ENCODE data around the gene ARMH4.

Gene ARMH4

GRCh38 chr14:58119381-58119780, 32.6 kb downstream of the ARMH4 start:
- H3K27me3 ChIP-seq (ENCODE audit: control insufficient read depth, low read length), result peaks cover 7% of the 10 kb centered on the region
- no peak overlapping the region for H3K4me3 ChIP-seq (ENCODE audit: low read length)
- TF ChIP-seq EZH2phosphoT487 (IDR thresholded peaks at IDR 0.05; ENCODE audit: borderline replicate concordance, low read length), result no peak
- TF ChIP-seq CTCF (IDR thresholded peaks at IDR 0.05; ENCODE audit: low read depth, low read length, poor library complexity, severe bottlenecking), result no peak
- H3K9me2 ChIP-seq (replicated peaks; ENCODE audit: control insufficient read depth, low read length), result no peaks in the 10 kb centered on the region
- no peak overlapping the region for H3K4me2 ChIP-seq (ENCODE audit: low read length)
- no peaks in the 10 kb centered on the region for H3F3A ChIP-seq (ENCODE audit: control insufficient read depth, insufficient read depth)
- no peaks in the 10 kb centered on the region for H4K20me1 ChIP-seq (ENCODE audit: control insufficient read depth, insufficient read depth, low read depth, low read length)
- no peaks in the 10 kb centered on the region for H3K9me3 ChIP-seq (ENCODE audit: control insufficient read depth, insufficient read depth, low read length)
- no peaks in the 10 kb centered on the region for H3K4me1 ChIP-seq (ENCODE audit: control insufficient read depth, low read length)
- H3K36me3 ChIP-seq (ENCODE audit: control insufficient read depth, low read length), result no peaks in the 10 kb centered on the region
- H3K27ac ChIP-seq (ENCODE audit: low read depth, low read length), result no peak overlapping the region
- no peaks in the 10 kb centered on the region for H3K79me2 ChIP-seq (ENCODE audit: control insufficient read depth, low read length)

- H3F3A ChIP-seq (ENCODE audit: control insufficient read depth, insufficient read depth), result no peaks in the 10 kb centered on the region
- no peak overlapping the region for H3K27ac ChIP-seq (ENCODE audit: low read depth, low read length)
- H3K9me3 ChIP-seq (ENCODE audit: control insufficient read depth, insufficient read depth, low read length), result no peaks in the 10 kb centered on the region
- H3K4me2 ChIP-seq (ENCODE audit: low read length), result no peak overlapping the region
- no peaks in the 10 kb centered on the region for H4K20me1 ChIP-seq (ENCODE audit: control insufficient read depth, insufficient read depth, low read depth, low read length)
- H3K79me2 ChIP-seq (ENCODE audit: control insufficient read depth, low read length), result no peaks in the 10 kb centered on the region
- H3K27me3 ChIP-seq (ENCODE audit: control insufficient read depth, low read length), result peaks cover 13% of the 10 kb centered on the region
- TF ChIP-seq CTCF (IDR thresholded peaks at IDR 0.05; ENCODE audit: low read depth, low read length, poor library complexity, severe bottlenecking) (no peak), EZH2phosphoT487 (IDR thresholded peaks at IDR 0.05; ENCODE audit: borderline replicate concordance, low read length) (no peak)
- H3K4me3 ChIP-seq (ENCODE audit: low read length), result no peak overlapping the region
- no peaks in the 10 kb centered on the region for H3K4me1 ChIP-seq (ENCODE audit: control insufficient read depth, low read length)
- no peaks in the 10 kb centered on the region for H3K9me2 ChIP-seq (replicated peaks; ENCODE audit: control insufficient read depth, low read length)
- no peaks in the 10 kb centered on the region for H3K36me3 ChIP-seq (ENCODE audit: control insufficient read depth, low read length)
Observed at GRCh38 chr14:58118097-58118815, 33.8 kb downstream of the ARMH4 start.

- Histone ChIP-seq H3K4me1 (ENCODE audit: control insufficient read depth, low read length) (no peaks in the 10 kb centered on the region), H3K9me3 (ENCODE audit: control insufficient read depth, insufficient read depth, low read length) (no peaks in the 10 kb centered on the region), H4K20me1 (ENCODE audit: control insufficient read depth, insufficient read depth, low read depth, low read length) (no peaks in the 10 kb centered on the region), H3F3A (ENCODE audit: control insufficient read depth, insufficient read depth) (no peaks in the 10 kb centered on the region), H3K79me2 (ENCODE audit: control insufficient read depth, low read length) (no peaks in the 10 kb centered on the region), H3K36me3 (ENCODE audit: control insufficient read depth, low read length) (no peaks in the 10 kb centered on the region), H3K27ac (ENCODE audit: low read depth, low read length) (no peak overlapping the region), H3K4me2 (ENCODE audit: low read length) (no peak overlapping the region), H3K4me3 (ENCODE audit: low read length) (no peak overlapping the region), H3K9me2 (replicated peaks; ENCODE audit: control insufficient read depth, low read length) (no peaks in the 10 kb centered on the region), H3K27me3 (ENCODE audit: control insufficient read depth, low read length) (peaks cover 21% of the 10 kb centered on the region)
- TF ChIP-seq CTCF (IDR thresholded peaks at IDR 0.05; ENCODE audit: low read depth, low read length, poor library complexity, severe bottlenecking) (no peak), EZH2phosphoT487 (IDR thresholded peaks at IDR 0.05; ENCODE audit: borderline replicate concordance, low read length) (no peak)
Observed at GRCh38 chr14:58109744-58110143, 42.3 kb downstream of the ARMH4 start.

All from DOHH2 (cell line).